Right cardiac atrium (tissue), 5 donors: ENCODE data around the gene USP48. TPM values are rescaled to one million over a fixed set of nuclear protein-coding genes. Genes with fewer than 3 reads are reported as not detected.

Experiments used
- ATAC-seq, 2 donors: fragments of 200-7000 bp; cut with Tn5 transposase; one replicate each; pipeline versions ENCODE4 v1.8.0 to v1.9.1; 2020; ENCODE audit warnings: moderate library complexity in 2 of 2, mild to moderate bottlenecking in 1 of 2
- DNase-seq, 3 donors: peaks; one replicate each; pipeline ENCODE4 v3.0.0-alpha.2; 2020
- H3K27ac ChIP-seq: one replicate; pipeline ENCODE4 v1.5.1; 2013; ENCODE audit warnings: mild to moderate bottlenecking, low read length, control low read depth, moderate library complexity
- H3K27me3 ChIP-seq: one replicate; pipeline ENCODE4 v1.6.1; 2013; ENCODE audit not compliant: control insufficient read depth, insufficient read depth
- H3K4me1 ChIP-seq: one replicate; pipeline ENCODE4 v1.6.1; 2013; ENCODE audit warnings: low read length; ENCODE audit not compliant: control insufficient read depth, insufficient read depth
- H3K4me3 ChIP-seq: one replicate; pipeline ENCODE4 v1.5.1; 2013; ENCODE audit warnings: low read length, control low read depth
- H3K9me3 ChIP-seq: one replicate; pipeline ENCODE4 v1.6.1; 2013; ENCODE audit warnings: low read length; ENCODE audit not compliant: control insufficient read depth
- WGBS: extraction: QIAGEN DNeasy Blood & Tissue Kit; methylation state at CpG from one replicate; pipeline ENCODE4 v1.1.7; 2013; 5-methylcytosine and 5-hydroxymethylcytosine counted together
- intact Hi-C, 4 donors: fragments of 100-400 bp; cut with DNase I; formaldehyde crosslinking; loops; one replicate each; pipeline versions ENCODE4 v1.11.0 to v1.14.0; 2022 to 2023
- polyA plus RNA-seq: library from polyadenylated mRNA; stranded (reverse); fragments of 200-250 nt; gene quantifications from one replicate; pipeline ENCODE4 v1.2.3, GENCODE V29; 2013
- total RNA-seq, 4 donors: library from RNA; stranded (reverse); fragmentation: NEBNext Ultra II Directional; extraction: Animal tissue kit (Norgen Biotek cat#: 25700); gene quantifications; one replicate each; pipeline ENCODE4 v1.2.1, GENCODE V29; 2021
- donor health status: healthy with polysubstance abuse.
- donor health status: DM: no; HTN: yes; CAD: no.
- donor health status: DM: no; HTN: no; CAD: no.
- donor health status: DM: no; HTN: yes; CAD: no; lungs with severe emphysema.
- donor health status: DM: yes; HTN: yes; CAD: no.

USP48 gene
- total and polyA plus RNA-seq, 5 donors = 19.9 to 49.4 (median 45.7) TPM

GRCh38 chr1:21659099-21659923, 123.6 kb downstream of the USP48 start:
- ATAC-seq = peak; percentile 82 to 87
- H3K27me3 ChIP-seq = no peaks in the 10 kb centered on the region
- H3K9me3 ChIP-seq = no peaks in the 10 kb centered on the region
- intact Hi-C loops = loop anchor here in 3 of 4 donors (5.0 to 10.0 kb wide), 5 partner anchors 145 to 425 kb away; no protein-coding TSS in a partner anchor
- H3K27ac ChIP-seq = no peak overlapping the region
- 2% methylated on average over 64 of the region's 64 CpGs for WGBS
- peaks cover 3% of the 10 kb centered on the region for H3K4me1 ChIP-seq
- peak; percentile 71 to 90 (median 86) for DNase-seq
- no peak overlapping the region for H3K4me3 ChIP-seq

- DNase-seq = no peak
- no peak for ATAC-seq
- WGBS = 64% methylated on average over 10 of the region's 10 CpGs
- peaks cover 3% of the 10 kb centered on the region for H3K4me1 ChIP-seq
- H3K27ac ChIP-seq = no peak overlapping the region
- intact Hi-C loops = loop anchor here (2.0 to 10.0 kb wide), 6 partner anchors 143 to 423 kb away; partner anchors contain the start of gene ALPL (in 1 of the 4)
- no peak overlapping the region for H3K4me3 ChIP-seq
- H3K9me3 ChIP-seq = no peaks in the 10 kb centered on the region
- H3K27me3 ChIP-seq = no peaks in the 10 kb centered on the region
Measured at GRCh38 chr1:21657456-21658190, 125.3 kb downstream of the USP48 start.

GRCh38 chr1:21655748-21656147, 127.2 kb downstream of the USP48 start:
- Histone ChIP-seq H3K4me3 (no peak overlapping the region), H3K9me3 (no peaks in the 10 kb centered on the region), H3K27me3 (no peaks in the 10 kb centered on the region), H3K27ac (no peak overlapping the region), H3K4me1 (peaks cover 8% of the 10 kb centered on the region)
- WGBS = 41% methylated on average over 4 of the region's 4 CpGs
- ATAC-seq (no peak), DNase-seq (no peak)
- intact Hi-C loops = loop anchor here (2.0 to 10.0 kb wide), 6 partner anchors 141 to 421 kb away; partner anchors contain the start of gene ALPL (in 1 of the 4)

GRCh38 chr1:21655259-21655658, 127.7 kb downstream of the USP48 start:
- no peaks in the 10 kb centered on the region for H3K27me3 ChIP-seq
- WGBS = 85% methylated on average over 4 of the region's 4 CpGs
- no peaks in the 10 kb centered on the region for H3K9me3 ChIP-seq
- DNase-seq (peak in 1 of 3 donors; percentile 44), ATAC-seq (no peak)
- H3K4me3 ChIP-seq = no peak overlapping the region
- intact Hi-C loops = loop anchor here in 3 of 4 donors (5.0 to 10.0 kb wide), 5 partner anchors 140 to 420 kb away; no protein-coding TSS in a partner anchor
- H3K27ac ChIP-seq = no peak overlapping the region
- peaks cover 8% of the 10 kb centered on the region for H3K4me1 ChIP-seq

GRCh38 chr1:21654209-21654608, 128.7 kb downstream of the USP48 start:
- no peak overlapping the region for H3K27ac ChIP-seq
- H3K4me1 ChIP-seq = peaks cover 5% of the 10 kb centered on the region
- no peak overlapping the region for H3K4me3 ChIP-seq
- ATAC-seq = no peak
- no peak for DNase-seq
- no peaks in the 10 kb centered on the region for H3K27me3 ChIP-seq
- H3K9me3 ChIP-seq = no peaks in the 10 kb centered on the region
- WGBS = 80% methylated on average over 6 of the region's 6 CpGs
- intact Hi-C loops = loop anchor here in 3 of 4 donors (10.0 kb wide), 4 partner anchors 139 to 419 kb away; no protein-coding TSS in a partner anchor

GRCh38 chr1:21653744-21654100, 129.2 kb downstream of the USP48 start:
- peak in 1 of 3 donors; percentile 55 for DNase-seq
- Histone ChIP-seq H3K9me3 (no peaks in the 10 kb centered on the region), H3K4me3 (no peak overlapping the region), H3K27ac (no peak overlapping the region), H3K27me3 (no peaks in the 10 kb centered on the region), H3K4me1 (peaks cover 5% of the 10 kb centered on the region)
- 58% methylated on average over 6 of the region's 6 CpGs for WGBS
- no peak for ATAC-seq
- intact Hi-C loops = loop anchor here in 3 of 4 donors (10.0 kb wide), 4 partner anchors 139 to 419 kb away; no protein-coding TSS in a partner anchor

GRCh38 chr1:21652937-21653743, 129.8 kb downstream of the USP48 start:
- WGBS = 70% methylated on average over 10 of the region's 10 CpGs

GRCh38 chr1:21652101-21652936, 130.6 kb downstream of the USP48 start:
- whole genome bisulfite sequencing = 23% methylated on average over 39 of the region's 39 CpGs
- no peaks in the 10 kb centered on the region for H3K27me3 ChIP-seq
- intact Hi-C loops = loop anchor here in 3 of 4 donors (10.0 kb wide), 4 partner anchors 138 to 418 kb away; no protein-coding TSS in a partner anchor
- ATAC-seq (no peak), DNase-seq (peak in 1 of 3 donors; percentile 58)
- peaks cover 5% of the 10 kb centered on the region for H3K4me1 ChIP-seq
- H3K4me3 ChIP-seq = peak overlapping the region; percentile 54
- no peak overlapping the region for H3K27ac ChIP-seq
- no peaks in the 10 kb centered on the region for H3K9me3 ChIP-seq

More at GRCh38 chr1:21652937-21653743, 129.8 kb downstream of the USP48 start:
- Histone ChIP-seq H3K9me3 (no peaks in the 10 kb centered on the region), H3K4me1 (peaks cover 5% of the 10 kb centered on the region), H3K4me3 (no peak overlapping the region), H3K27ac (no peak overlapping the region), H3K27me3 (no peaks in the 10 kb centered on the region)
- intact Hi-C loops = loop anchor here in 3 of 4 donors (10.0 kb wide), 4 partner anchors 138 to 418 kb away; no protein-coding TSS in a partner anchor
- DNase-seq (no peak), ATAC-seq (no peak)

- Histone ChIP-seq H3K27me3 (no peaks in the 10 kb centered on the region), H3K4me1 (peaks cover 5% of the 10 kb centered on the region), H3K9me3 (no peaks in the 10 kb centered on the region), H3K4me3 (peak overlapping the region; percentile 54), H3K27ac (no peak overlapping the region)
- intact Hi-C loops = loop anchor here in 3 of 4 donors (10.0 kb wide), 4 partner anchors 137 to 417 kb away; no protein-coding TSS in a partner anchor
- WGBS = 5% methylated on average over 80 of the region's 80 CpGs
- peak; percentile 37 to 48 for ATAC-seq
- DNase-seq = peak in 2 of 3 donors; percentile 69 to 71
Measured at GRCh38 chr1:21651214-21652042, 131.5 kb downstream of the USP48 start.
